Bone marrow (tissue), 2 donors: ENCODE measurements around the gene NDUFB7.
A peak's percentile ranks its signal among the peaks of the same experiment; 100 is the strongest.
"Not testable (repeated sequence)": the region's sequence is repeated elsewhere in the genome, so short reads cannot be mapped to it uniquely, and the experiment has no call there.

Experiments
- DNase-seq, 2 donors: peaks; one replicate each; lab custom pipeline; 2025; lab: John Stamatoyannopoulos, UW

NDUFB7 gene

GRCh38 chr19:14570864-14571527, 870 bp downstream of the NDUFB7 start:
- DNase-seq: no peak

GRCh38 chr19:14567079-14567478, 4.8 kb downstream of the NDUFB7 start:
- DNase-seq: no peak

GRCh38 chr19:14566712-14567077, 5.2 kb downstream of the NDUFB7 start:
- no peak for DNase-seq

GRCh38 chr19:14565765-14566711, 5.8 kb downstream of the NDUFB7 start:
- no peak for DNase-seq

GRCh38 chr19:14565298-14565679, 6.6 kb downstream of the NDUFB7 start:
- DNase-seq: no peak

GRCh38 chr19:14564652-14565297, 7.1 kb downstream of the NDUFB7 start:
- DNase-seq: not testable (repeated sequence)

- no peak for DNase-seq
Observed at GRCh38 chr19:14563989-14564651, 7.7 kb downstream of the NDUFB7 start.

- DNase-seq: no peak
Observed at GRCh38 chr19:14563590-14563926, 8.3 kb downstream of the NDUFB7 start.

GRCh38 chr19:14562660-14563589, 8.9 kb downstream of the NDUFB7 start:
- DNase-seq: no peak

- DNase-seq: no peak
Observed at GRCh38 chr19:14561847-14562351, 10.0 kb downstream of the NDUFB7 start.

- DNase-seq: no peak
Observed at GRCh38 chr19:14561249-14561648, 10.6 kb downstream of the NDUFB7 start.

GRCh38 chr19:14560776-14561108, 11.1 kb downstream of the NDUFB7 start:
- DNase-seq: no peak

GRCh38 chr19:14559916-14560775, 11.7 kb downstream of the NDUFB7 start:
- no peak for DNase-seq

GRCh38 chr19:14558370-14559066, 13.3 kb downstream of the NDUFB7 start:
- no peak for DNase-seq

- peak; percentile 52 to 61 for DNase-seq
Observed at GRCh38 chr19:14556662-14557188, 15.1 kb downstream of the NDUFB7 start.

- DNase-seq: no peak
Observed at GRCh38 chr19:14555918-14556661, 15.8 kb downstream of the NDUFB7 start.

GRCh38 chr19:14554382-14554812, 17.5 kb downstream of the NDUFB7 start:
- no peak for DNase-seq

GRCh38 chr19:14553939-14554243, 18.0 kb downstream of the NDUFB7 start:
- no peak for DNase-seq
